SK-N-MC (cell line): ENCODE results near the gene TOP3B.

Source experiments
- EZH2 ChIP-seq: fragments of 200-600 bp; sonication (generic); IDR thresholded peaks from one replicate; pipeline ENCODE4 v1.6.1; 2017; ENCODE audit warnings: antibody characterized with exemption
- FOXP2 ChIP-seq: optimal IDR thresholded peaks from 2 replicates; pipeline ENCODE3; 2011; ENCODE audit warnings: mild to moderate bottlenecking, moderate library complexity; ENCODE audit not compliant: insufficient read depth; ENCODE audit errors: extremely low read length, control extremely low read depth
- POLR2AphosphoS5 ChIP-seq: IDR thresholded peaks from 2 replicates; pipeline ENCODE4 v1.6.1; 2012; ENCODE audit warnings: mild to moderate bottlenecking, low read depth, low read length, borderline replicate concordance

DNA sequence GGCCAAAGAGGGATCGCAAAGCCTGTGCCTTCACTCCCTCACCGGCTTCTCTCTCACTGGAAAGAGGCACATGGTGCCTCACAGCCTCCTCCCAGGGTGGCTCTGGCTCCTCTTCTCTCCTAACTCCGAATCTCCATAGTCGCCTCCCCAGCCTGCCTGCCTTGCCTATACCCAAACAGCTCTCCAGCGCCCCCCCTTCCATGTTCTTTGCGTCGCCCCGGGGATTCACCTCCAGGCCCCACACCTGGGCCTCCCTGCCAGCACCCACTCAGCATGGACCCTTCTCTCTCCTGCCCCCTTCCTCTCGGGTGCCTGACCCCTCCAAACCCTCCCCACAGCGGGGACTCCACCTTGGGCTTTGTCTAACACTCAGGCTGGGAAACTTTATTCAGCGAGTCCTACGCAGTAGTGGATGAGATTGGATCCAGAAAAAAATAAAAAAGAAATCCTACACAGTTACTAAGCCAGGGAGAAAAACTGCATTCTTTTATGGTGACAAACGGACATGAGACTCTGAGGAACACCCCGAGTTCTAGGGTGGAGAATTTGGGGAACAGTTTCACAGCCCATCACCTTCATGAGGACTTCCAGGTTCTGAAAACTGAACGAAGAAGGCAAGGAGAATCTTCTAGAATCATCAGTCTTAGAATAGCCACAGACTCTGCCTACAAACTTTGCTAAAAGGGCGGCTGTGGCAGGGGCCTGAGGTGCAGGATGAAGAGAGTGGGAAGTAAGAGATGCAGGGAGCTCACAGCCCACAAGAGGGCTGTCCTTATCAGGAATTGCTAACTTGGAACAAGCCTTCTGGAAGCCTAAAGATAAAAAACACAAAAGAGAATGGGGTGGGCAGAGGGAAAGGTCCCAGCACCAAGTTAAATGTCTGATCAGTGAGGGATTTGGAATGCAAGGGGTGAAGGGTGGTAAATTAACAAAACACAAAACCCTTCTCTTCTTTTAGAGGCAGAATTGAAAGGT, 35.3 kb downstream of the TOP3B start:
- TF ChIP-seq EZH2 (no peak), FOXP2 (no peak), POLR2AphosphoS5 (no peak)
